Medulla oblongata (tissue), 1 donor: ENCODE data around the gene OR6A2.

Source experiments
- DNase-seq: peaks from one replicate; pipeline ENCODE4 v3.0.0-alpha.2; 2015; ENCODE audit errors: extremely low spot score

The OR6A2 gene

GRCh38 chr11:6757373-6757967 is 42.0 kb downstream of the OR6A2 start:
- peak; percentile 87 for DNase-seq

DNA sequence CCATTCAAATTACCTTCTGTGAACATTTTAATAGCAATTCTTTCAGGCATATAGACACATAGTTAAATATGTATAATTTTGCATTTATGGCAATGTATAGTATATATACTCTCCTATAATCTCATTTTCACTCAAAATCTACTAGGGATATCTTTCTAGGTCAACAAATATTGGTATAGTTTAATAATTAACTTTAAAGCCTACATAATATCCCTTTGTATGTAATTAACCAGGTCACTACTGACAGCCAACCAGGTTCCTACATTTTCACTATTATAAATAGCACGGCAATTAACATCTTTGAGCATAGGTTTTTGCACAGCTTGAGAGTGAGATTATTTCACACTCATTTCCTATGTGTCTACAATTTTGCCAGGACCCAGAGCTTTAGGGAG is 43.5 kb downstream of the OR6A2 start:
- DNase-seq, result no peak

- DNase-seq, result peak; percentile 61
Observed at GRCh38 chr11:6755303-6755952, 44.1 kb downstream of the OR6A2 start.

GRCh38 chr11:6747097-6747668 is 52.3 kb downstream of the OR6A2 start:
- DNase-seq, result no peak

DNA sequence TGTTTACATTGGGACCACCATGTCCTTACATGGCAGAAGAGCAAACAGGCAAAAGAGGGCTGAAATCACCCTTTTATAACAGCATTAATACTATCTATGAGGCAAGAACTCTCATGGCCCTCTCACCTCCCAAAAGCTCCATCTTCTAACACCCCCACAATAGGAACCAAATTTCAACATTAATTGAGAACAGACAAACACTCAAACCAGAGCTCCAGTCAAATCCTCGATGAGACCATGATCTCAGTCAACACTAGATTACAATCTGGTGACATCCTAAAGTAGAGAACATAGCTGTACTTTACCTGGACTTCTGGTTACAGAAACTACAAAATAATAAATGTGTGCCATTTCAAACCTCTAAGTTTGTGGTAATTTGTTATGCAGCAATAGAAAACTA is 52.9 kb downstream of the OR6A2 start:
- DNase-seq, result no peak

- DNase-seq, result peak; percentile 31
Observed at GRCh38 chr11:6746086-6746618, 53.3 kb downstream of the OR6A2 start.

DNA sequence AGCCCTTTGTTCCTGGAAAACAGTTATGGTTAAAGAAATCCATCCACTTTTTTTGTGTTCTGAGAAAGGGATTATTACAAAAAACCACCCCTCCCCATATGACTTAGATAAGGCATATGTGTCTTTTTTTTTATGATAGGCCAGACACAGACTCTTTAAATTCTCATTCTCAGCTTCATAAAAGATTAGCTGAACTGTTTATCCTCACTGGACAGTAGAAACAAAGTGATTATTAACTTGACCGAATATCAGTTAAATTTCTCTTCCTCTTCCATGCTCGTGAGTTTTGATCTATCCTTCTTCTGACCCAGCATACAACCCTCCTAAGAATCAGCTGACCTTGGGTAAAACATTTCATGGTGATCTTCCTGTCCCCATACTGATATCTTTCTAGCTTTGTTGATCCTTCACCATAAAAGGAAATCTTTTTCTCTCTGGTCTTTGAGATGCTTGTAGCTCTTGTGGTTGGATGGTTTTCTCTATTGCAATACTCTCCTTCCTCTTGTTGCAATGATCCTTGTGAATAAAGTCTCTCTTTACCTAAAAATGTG is 53.9 kb downstream of the OR6A2 start:
- DNase-seq, result no peak

GRCh38 chr11:6745018-6745417 is 54.5 kb downstream of the OR6A2 start:
- no peak for DNase-seq

- no peak for DNase-seq
Observed at GRCh38 chr11:6742260-6742659, 57.2 kb downstream of the OR6A2 start.
